ENCODE data around the gene SHMT1. TPM values are rescaled to one million over a fixed set of nuclear protein-coding genes. Genes with fewer than 3 reads are reported as not detected.
"Not testable (repeated sequence)": the region's sequence is repeated elsewhere in the genome, so short reads cannot be mapped to it uniquely, and the experiment has no call there.

SHMT1 gene
- 10 to 100 TPM in 1 of 2 donors, 1 to 10 TPM in 1; 9.6 to 19.3 TPM for total RNA-seq
- long read RNA-seq, donor 1, transcript SHMT1-201 (12 exons, 2,464 nt) = major isoform, 5 of 18 reads
- long read RNA-seq, donor 1, partial matches to known transcripts = 4 of 18 reads
- long read RNA-seq, donor 1, other reads (novel, unspliced or antisense) = 6 of 18 reads
- long read RNA-seq, donor 2, transcript SHMT1-201 (12 exons, 2,464 nt) = major isoform, 12 of 21 reads
- long read RNA-seq, donor 2, transcript SHMT1-203 (11 exons, 1,656 nt) = minor isoform, 5 of 21 reads
- long read RNA-seq, donor 2, partial matches to known transcripts = 0 of 21 reads
- long read RNA-seq, donor 2, other reads (novel, unspliced or antisense) = 4 of 21 reads

- intact Hi-C loops (cut with DNase I) = no loop called here
- DNase-seq (ENCODE audit: low spot score) = peak; percentile 96
Observed at GRCh38 chr17:18363101-18364049, at the start of gene SHMT1. SHMT1 (minus strand) TSS chr17:18363550; CDS start chr17:18355981, 7,569 bp downstream.

GRCh38 chr17:18412001-18412538 is 48.7 kb upstream of the SHMT1 start:
- intact Hi-C loops (cut with DNase I); DNase-seq (ENCODE audit: low spot score): not testable (repeated sequence)

DNA sequence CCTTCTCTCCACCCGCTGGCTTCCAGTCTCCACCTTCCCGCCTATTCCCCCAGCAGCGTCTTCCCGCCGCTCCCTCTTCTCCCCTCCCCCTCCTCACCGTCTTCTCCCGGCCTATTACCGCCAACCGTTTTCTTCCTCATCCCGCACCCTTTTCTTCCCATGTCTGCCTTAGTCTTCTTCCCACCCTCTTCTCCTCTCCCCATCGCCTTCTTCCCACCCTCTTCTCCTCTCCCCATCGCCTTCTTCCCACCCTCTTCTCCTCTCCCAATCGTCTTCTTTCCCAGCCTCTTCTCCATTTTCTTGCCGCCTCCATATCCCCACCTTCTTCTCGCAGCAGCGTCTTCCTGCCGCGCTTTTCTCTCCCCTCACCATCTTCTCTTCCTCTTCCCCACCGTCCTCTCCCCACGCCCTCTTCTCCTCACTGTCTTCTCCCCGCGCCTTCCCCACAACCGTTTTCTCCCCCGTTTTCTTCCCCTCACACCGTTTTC is 48.1 kb upstream of the SHMT1 start:
- DNase-seq (ENCODE audit: low spot score) = peak; percentile 60
- intact Hi-C loops (cut with DNase I) = not testable (repeated sequence)

GRCh38 chr17:18410736-18411135 is 47.4 kb upstream of the SHMT1 start:
- DNase-seq (ENCODE audit: low spot score); intact Hi-C loops (cut with DNase I): not testable (repeated sequence)

DNA sequence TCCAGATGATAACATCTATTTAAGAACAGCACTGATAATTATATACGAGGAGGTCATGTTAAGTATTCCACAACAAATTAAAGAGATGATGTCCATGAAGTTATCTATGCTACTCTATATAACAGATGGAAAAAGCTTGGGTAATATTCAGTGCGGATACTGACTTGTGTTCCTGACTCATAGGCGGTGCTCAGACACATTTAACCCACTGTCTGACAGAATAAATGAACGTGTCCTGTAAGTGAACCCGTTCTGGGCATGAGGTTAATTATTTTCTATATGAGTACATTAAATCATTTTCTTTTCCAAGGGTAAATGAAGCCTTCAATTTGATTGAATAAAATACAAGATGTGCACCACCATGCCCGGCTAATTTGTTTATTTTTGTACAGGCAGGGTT is 46.0 kb upstream of the SHMT1 start:
- intact Hi-C loops (cut with DNase I); DNase-seq (ENCODE audit: low spot score): not testable (repeated sequence)

GRCh38 chr17:18408906-18409305 is 45.6 kb upstream of the SHMT1 start:
- DNase-seq (ENCODE audit: low spot score); intact Hi-C loops (cut with DNase I): not testable (repeated sequence)

DNA sequence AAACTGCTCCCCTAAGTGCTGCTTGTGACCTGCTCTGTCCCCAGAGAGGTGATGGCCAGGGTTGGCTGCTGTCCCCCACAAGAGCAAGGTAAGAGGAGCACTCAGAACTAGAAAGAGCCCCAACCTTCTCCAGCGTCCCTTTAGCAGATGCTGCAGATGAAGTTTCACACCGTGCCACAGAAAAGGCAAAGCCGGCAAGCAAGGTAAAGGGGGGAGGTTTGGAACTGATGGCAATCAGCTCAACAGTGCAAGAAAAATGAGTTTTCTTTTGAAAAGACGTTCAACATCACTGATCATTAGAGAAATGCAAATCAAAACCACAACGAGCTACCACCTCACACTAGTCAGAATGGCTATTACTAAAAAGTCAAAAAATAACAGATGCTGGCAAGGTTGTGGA is 40.3 kb upstream of the SHMT1 start:
- DNase-seq (ENCODE audit: low spot score) = not testable (repeated sequence)

GRCh38 chr17:18403166-18403565 is 39.8 kb upstream of the SHMT1 start:
- DNase-seq (ENCODE audit: low spot score); intact Hi-C loops (cut with DNase I): not testable (repeated sequence)

More for the DNA sequence above, 40.3 kb upstream of the SHMT1 start:
- intact Hi-C loops (cut with DNase I) = not testable (repeated sequence)

DNA sequence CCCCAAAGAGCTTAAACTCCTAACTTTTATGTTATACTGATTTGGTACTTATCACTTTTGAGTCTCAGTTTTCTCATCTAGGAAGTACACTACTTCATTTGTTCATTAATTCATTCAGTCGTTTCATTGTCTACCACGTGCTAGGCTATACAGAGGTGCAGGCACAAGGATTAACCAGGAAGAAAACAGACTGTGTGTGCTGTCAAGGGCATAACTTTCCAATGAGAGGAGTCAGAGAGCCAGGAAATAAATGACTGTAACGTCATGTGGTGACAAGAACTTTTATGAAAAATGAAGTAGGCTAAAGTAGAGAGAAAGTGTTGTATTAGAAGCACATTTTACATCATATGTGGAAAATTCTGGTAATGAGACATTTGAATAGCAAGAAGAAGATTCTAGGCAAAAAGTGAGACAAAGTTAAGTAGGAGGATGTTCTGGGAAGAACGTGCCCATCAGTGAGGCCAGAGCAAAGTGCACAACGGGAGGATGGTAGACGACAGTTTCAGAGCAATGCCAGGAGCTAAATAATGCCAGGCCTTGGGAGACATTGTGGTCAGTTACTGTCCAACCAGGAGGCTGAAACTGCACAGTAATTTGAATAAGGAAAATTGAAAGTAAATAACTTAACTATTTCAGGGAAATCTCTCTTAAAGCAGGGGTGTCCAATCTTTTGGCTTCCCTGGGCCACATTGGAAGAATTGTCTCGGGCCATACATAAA is 38.7 kb upstream of the SHMT1 start:
- DNase-seq (ENCODE audit: low spot score); intact Hi-C loops (cut with DNase I): not testable (repeated sequence)

GRCh38 chr17:18388728-18389127 is 25.4 kb upstream of the SHMT1 start:
- DNase-seq (ENCODE audit: low spot score) = not testable (repeated sequence)
- intact Hi-C loops (cut with DNase I) = loop anchor here in 1 of 2 donors (10.0 kb wide), 1 partner anchor 526 kb away; no protein-coding TSS in a partner anchor

DNA sequence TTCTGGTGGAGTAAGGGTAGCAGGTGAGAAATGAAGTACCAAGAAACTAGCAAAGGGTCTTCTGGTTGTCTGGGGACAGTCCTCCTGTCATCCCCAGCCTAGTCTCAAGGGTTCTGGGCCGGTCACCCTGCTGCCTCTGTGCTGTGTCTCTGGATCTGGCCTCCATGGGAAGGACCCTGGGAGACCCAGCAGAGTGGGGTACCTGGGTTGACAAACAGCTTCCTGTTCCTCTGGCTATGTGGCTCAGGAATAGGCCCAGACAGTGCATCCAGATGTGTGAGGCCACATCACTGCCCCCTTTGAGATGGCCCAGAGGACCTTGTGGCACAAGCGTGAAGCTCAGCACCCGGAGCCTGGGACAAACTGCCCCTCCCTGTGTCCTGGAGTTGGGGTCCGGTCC is 24.9 kb upstream of the SHMT1 start:
- intact Hi-C loops (cut with DNase I) = loop anchor here in 1 of 2 donors (10.0 kb wide), 1 partner anchor 527 kb away; no protein-coding TSS in a partner anchor
- DNase-seq (ENCODE audit: low spot score) = peak; percentile 55

DNA sequence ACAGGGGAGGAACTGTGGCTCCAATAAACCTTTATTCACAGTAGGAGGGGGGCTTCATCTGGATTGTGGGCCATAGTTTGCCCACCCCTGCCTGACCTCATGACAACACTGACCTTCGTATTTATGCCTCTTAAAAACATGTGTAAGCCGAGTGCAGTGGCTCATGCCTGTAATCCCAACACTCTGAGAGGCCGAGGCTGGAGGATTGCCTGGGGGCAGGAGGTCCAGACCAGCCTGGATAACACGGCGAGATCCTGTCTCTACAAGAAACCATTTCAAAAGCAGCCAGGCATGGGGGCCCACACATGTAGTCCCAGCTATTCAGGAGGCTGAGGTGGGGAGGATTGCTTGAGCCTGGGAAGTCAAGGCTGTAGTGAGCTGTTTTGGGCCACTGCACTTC is 24.2 kb upstream of the SHMT1 start:
- intact Hi-C loops (cut with DNase I) = loop anchor here in 1 of 2 donors (10.0 kb wide), 1 partner anchor 527 kb away; no protein-coding TSS in a partner anchor

GRCh38 chr17:18384271-18384670 is 20.9 kb upstream of the SHMT1 start:
- peak; percentile 38 for DNase-seq (ENCODE audit: low spot score)
- intact Hi-C loops (cut with DNase I) = loop anchor here in 1 of 2 donors (10.0 kb wide), 1 partner anchor 531 kb away; no protein-coding TSS in a partner anchor

More for the DNA sequence above, 24.2 kb upstream of the SHMT1 start:
- peak; percentile 37 for DNase-seq (ENCODE audit: low spot score)

GRCh38 chr17:18383079-18383481 is 19.7 kb upstream of the SHMT1 start:
- peak; percentile 64 for DNase-seq (ENCODE audit: low spot score)
- intact Hi-C loops (cut with DNase I) = loop anchor here in 1 of 2 donors (10.0 kb wide), 1 partner anchor 532 kb away; no protein-coding TSS in a partner anchor

DNA sequence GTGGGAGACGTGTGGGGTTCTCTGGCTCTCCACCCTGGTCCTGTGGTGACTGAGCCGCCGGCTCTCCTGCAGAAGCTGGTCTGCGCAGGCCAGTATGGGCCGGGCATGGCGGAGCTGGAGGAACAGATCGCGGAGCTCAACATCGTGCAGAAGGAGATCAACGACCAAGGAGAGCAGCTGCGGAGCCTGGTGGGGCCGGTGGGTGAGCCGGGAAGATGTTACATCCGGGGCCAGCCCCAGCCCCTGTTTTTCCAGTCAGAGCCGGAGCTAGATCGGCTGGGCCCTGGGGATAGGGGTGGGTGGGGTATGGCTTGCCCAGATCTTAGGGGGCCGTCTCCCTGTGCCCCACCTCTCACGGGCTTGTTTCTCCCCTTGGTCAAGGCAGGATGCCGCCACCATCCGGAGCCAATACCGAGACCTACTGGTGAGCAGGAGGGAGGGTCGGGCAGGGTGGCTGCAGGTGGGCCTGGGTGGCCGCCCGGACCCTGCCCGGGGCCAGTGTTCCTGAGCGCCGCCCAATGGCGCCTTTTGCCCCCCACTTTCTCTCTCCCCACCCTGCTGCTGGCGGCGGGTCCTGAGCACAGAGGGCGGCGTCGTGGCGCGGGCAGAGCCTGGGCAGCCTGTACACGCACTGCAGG is 19.2 kb upstream of the SHMT1 start:
- intact Hi-C loops (cut with DNase I) = loop anchor here in 1 of 2 donors (10.0 kb wide), 1 partner anchor 532 kb away; no protein-coding TSS in a partner anchor
- DNase-seq (ENCODE audit: low spot score) = peak; percentile 74

- intact Hi-C loops (cut with DNase I) = loop anchor here in 1 of 2 donors (10.0 kb wide), 1 partner anchor 533 kb away; no protein-coding TSS in a partner anchor
- DNase-seq (ENCODE audit: low spot score) = peak; percentile 46
Observed at GRCh38 chr17:18381953-18382245, 18.5 kb upstream of the SHMT1 start.

DNA sequence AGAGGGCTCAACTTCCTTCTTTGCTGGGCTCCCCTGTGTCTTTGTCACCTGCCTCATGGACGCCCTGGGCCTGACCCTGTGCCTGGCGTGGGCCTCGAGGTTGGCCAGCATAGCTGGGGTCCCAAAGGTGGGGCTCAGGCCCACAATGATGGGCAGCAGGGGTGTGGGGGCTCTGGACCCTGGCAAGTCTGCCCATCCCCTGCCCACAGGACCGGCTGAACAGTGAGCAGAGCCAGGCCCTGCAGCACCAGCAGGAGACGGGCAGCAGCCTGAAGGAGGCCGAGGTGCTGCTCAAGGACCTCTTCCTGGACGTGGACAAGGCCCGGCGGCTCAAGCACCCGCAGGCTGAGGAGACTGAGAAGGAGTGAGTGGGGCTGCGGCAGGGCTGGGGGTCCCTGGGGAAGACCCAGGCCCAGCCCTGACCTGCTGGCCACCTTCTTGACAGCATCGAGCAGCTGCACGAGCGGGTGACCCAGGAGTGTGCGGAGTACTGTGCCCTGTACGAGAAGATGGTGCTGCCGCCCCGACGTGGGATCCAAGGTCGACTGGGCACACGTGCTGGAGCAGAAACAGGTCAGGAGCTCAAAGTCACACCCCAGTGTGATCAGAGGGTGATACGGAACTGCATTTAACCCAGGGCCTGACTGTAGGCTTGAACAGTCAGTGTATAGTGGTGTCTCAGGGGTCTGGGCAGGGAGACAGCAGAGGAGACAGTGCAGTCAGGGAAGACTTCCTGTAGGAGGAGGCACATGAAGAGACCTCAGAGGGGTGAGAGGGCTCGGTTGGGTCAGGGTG is 18.0 kb upstream of the SHMT1 start:
- intact Hi-C loops (cut with DNase I) = loop anchor here in 1 of 2 donors (10.0 kb wide), 1 partner anchor 533 kb away; no protein-coding TSS in a partner anchor
- DNase-seq (ENCODE audit: low spot score) = peak; percentile 66

All from posterior vena cava (tissue), 2 donors.